NCI-H748 treated with DMSO at 0.1 percent for 48 hours (cell line): ENCODE results near the gene AGPAT1.

Experiments
- DNase-seq: peaks from one replicate; lab custom pipeline; 2025; lab: John Stamatoyannopoulos, UW

Gene AGPAT1

GRCh38 chr6:32168807-32169591, 6.9 kb downstream of the AGPAT1 start:
- DNase-seq = no peak

GRCh38 chr6:32168350-32168749, 7.5 kb downstream of the AGPAT1 start:
- no peak for DNase-seq

GRCh38 chr6:32167761-32168262, 8.1 kb downstream of the AGPAT1 start:
- DNase-seq = no peak

GRCh38 chr6:32167154-32167760, 8.6 kb downstream of the AGPAT1 start:
- no peak for DNase-seq

DNA sequence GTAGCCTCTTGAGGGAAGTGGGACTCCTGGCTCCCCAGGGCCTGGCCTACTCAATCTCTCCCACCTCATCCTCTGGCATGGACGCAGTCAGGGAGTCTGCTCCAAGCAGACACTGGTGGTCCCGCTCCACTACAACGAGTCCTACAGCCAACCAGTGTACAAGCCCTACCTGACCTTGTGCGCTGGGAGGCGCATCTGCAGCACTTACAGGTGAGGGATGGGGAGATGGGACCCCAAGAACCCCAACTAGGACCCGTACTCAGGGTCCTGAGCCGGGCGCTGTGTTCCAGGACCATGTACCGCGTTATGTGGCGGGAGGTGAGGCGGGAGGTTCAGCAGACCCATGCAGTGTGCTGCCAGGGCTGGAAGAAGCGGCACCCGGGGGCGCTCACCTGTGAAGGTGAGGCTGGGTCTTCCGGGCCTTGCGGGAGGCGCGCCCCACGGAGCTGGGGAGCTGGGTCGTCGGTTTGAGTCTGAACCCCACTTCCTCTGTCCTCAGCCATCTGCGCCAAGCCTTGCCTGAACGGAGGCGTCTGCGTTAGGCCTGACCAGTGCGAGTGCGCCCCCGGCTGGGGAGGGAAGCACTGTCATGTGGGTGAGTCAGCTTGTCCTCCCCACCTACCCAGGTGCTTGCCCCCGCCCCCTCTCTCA, 9.3 kb downstream of the AGPAT1 start:
- no peak for DNase-seq

DNA sequence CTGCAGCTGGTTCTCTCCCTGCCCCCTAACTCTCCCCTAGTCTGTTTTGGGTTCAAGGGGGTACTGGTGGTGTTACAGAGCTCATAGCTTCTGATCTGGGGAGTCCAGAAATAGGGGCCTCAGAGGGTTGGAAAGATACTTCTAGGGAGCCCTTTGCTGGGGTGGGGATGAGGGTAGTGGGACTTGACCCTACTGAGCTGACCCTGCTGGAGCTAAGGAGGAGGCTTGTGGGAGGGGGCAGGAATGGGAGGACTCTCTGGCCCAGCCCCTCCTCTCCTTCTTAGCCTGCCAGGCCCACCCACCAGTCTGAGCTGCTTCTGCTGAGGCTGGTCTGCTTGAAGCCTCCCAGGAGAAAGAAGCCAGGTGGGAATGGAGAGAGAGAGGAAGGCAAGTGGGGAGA, 11.6 kb downstream of the AGPAT1 start, which contains the start of gene EGFL8:
EGFL8 (plus strand) TSS at position 301 of the 400 bp plus-strand sequence. CDS start 1,571 bp downstream, outside the sequence.
- DNase-seq = no peak

- no peak for DNase-seq
Measured at GRCh38 chr6:32163559-32164258, 12.2 kb downstream of the AGPAT1 start.

GRCh38 chr6:32158052-32158451, 17.8 kb downstream of the AGPAT1 start:
- no peak for DNase-seq

DNA sequence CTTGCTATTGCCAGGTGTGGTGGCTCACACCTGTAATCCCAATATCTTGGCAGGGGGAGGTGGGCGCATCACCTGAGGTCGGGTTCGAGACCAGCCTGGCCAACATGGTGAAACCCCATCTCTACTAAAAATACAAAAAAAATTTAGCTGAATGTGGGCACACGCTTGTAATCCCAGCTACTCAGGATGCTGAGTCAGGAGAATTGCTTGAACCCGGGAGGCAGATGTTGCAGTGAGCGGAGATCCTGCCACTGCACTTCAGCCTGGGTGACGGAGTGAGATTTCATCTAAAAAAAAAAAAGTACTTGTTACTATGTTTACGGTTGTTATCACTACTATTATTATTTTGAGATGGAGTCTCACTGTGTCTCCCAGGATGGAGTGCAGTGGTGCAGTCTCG, 19.0 kb downstream of the AGPAT1 start:
- DNase-seq = no peak

DNA sequence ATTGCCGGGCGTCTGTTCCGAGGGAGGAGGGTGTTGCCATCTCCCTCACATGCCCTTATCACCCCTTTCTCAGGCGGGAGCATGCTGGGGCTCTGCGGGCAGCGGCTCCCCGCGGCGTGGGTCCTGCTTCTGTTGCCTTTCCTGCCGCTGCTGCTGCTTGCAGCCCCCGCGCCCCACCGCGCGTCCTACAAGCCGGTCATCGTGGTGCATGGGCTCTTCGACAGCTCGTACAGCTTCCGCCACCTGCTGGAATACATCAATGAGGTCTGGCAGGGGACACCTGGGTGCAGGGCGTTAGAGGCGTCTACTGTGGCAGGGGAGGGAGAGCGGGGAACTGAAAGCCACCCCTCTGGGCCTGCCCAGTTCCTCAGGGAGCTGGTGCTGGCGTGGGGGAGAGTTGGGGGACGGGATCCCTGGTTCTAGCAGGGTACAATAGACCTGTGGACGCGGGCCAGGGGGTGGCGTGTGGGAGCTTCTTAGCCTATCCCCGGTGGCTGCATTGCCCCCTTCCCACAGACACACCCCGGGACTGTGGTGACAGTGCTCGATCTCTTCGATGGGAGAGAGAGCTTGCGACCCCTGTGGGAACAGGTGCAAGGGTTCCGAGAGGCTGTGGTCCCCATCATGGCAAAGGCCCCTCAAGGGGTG, 21.2 kb downstream of the AGPAT1 start:
- DNase-seq = peak; percentile 70

DNA sequence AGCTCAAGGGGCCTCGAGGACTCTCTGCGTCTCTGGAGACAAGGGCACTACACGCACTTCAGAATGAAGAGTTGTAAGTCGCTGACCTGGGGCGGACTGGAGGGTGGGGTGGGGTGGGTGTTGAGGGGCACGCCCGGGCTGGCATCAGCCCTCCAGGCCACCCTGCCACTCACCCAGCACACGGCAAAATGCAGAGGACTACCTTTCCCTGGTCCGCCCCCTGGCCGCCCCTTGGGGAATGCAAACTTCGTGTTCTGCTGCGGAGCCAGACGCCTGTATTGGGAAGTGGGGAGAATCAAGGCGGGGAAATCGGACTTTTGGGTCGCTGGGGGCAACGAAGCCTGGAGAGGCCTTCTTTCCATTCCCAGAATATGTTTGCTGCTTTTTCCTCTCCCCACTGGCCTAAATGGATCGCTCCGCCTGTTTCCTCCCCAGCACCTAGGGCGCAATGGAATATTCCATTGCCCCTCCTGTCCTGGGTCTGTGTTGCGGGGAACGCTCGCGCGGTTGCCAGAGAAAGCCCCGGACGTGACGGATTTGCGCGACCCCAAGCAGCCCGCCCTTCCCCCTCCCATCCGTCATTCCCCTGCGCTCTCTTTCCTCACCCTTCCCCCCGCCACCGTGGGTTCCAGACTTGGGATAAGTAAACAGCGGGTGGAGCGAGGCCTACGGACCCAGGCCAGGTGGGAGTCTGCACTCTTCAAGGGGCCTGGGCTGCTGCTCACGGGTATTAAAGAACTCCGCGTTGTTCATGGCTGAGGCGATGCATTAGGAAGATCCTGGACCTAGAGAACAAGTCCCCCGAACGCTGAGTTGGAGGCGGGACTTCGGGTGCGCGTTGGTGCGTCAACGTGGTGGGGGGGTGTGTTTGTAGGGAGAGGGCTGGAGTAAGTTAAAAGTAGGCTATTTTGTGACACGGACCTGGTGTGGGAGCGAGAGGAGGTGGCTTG, 22.0 kb downstream of the AGPAT1 start, which contains the start of gene PPT2:
PPT2 (plus strand) TSS at position 578 of the 950 bp plus-strand sequence. CDS start 454 bp downstream, outside the sequence.
- peak; percentile 85 for DNase-seq

DNA sequence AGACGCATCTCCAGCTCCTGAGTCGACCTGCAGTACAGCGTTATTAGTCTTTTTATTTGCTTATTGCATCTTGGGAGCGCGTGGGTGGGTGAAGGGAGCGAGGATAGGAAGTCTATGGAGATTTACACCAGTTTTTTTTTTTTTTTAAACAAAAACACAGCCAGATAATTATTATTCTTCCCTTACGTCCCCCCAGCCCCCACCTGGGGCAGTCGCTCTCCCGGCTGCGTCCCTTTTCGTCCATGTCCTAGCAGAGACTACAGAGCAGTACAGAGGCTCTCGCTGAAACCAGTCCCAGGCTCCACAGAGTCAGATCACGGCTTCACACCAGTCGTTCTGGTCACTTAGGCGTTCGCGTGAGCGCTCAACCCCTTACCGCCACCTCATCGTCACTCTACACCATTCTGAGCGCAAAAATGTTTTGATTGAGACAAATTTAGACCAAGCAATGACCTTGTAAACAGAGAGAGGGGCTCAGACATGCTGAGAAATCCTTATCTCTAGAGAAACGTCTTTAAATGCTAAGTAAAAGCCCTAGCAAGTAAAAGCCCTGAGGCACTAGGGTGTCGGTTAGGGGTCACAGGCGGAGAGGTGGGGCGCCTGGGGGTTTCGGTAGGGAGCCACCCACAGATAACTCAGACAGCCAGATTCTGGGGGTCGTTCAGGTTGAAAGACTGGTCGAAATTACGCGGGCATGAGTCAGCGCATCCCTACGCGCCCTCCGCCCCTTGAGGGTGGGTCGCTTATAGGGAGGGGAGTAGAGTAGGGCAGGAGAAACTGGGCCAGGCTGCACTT, 22.9 kb downstream of the AGPAT1 start:
- no peak for DNase-seq

- DNase-seq = no peak
Measured at GRCh38 chr6:32151863-32152768, 23.8 kb downstream of the AGPAT1 start, which contains the start of gene PRRT1. Gene PRRT1, minus strand, starts transcription at chr6:32151939. Its CDS starts 112 bp downstream, at chr6:32151827.

DNA sequence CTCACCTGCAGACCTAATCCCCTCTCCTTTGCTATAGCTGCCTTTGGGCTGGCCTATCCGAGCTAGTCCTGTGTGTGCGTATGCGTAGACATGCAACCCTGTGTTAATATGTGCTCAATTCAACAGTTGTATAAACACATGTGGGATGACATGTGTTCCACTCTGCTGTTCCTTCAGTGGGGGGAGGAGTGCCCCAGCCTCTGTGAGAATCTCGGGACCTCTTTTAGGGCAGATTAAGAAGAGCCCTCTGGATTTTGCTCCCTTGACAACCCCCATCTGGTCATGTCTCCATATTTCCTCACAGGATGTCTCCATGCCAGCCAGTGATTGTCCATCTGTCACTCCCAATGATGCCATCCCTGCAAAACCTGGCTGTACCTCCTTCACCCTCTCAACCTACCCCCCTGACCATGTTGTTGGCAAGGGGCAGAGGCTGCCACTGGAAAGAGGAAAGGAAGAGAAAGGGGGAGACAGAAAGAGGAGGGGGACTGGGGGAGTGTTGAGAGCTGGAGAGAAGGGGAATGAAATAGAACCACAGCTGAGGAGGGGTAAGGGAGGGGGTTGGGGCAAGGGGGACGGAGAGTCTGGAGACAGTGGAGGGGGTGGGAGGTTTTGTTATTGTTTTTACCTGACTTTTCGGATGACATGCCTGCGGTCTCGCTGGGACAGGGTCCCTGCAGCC, 24.6 kb downstream of the AGPAT1 start:
- DNase-seq = no peak

- no peak for DNase-seq
Measured at GRCh38 chr6:32149932-32150870, 25.7 kb downstream of the AGPAT1 start.

GRCh38 chr6:32149092-32149755, 26.7 kb downstream of the AGPAT1 start:
- no peak for DNase-seq
